Adrenal gland (tissue), 5 donors: ENCODE results near the gene FGG.

Experiments
- CTCF ChIP-seq, 6 experiments: fragments of 450-650 bp in 4 of 6; fragments of 200-600 bp in 2 of 6; sonication (generic) in 1 of 6; IDR thresholded peaks; 1 replicate in 5 of 6; 2 replicates in 1 of 6; pipeline versions ENCODE4 v1.5.1 to v1.8.0; 2016 to 2021; ENCODE audit warnings: antibody characterized with exemption in 6 of 6, mild to moderate bottlenecking in 2 of 6, moderate library complexity in 1 of 6
- POLR2A ChIP-seq, 2 donors: fragments of 450-650 bp; IDR thresholded peaks; one replicate each; pipeline ENCODE4 v1.6.1; 2017; ENCODE audit warnings: antibody characterized with exemption in 2 of 2, mild to moderate bottlenecking in 2 of 2, moderate library complexity in 1 of 2
- donor health status: DM: no; HTN: no; CAD: no.

GRCh38 chr4:154602404-154603020 lies 9.9 kb downstream of the FGG start:
- TF ChIP-seq CTCF (IDR thresholded peaks at IDR 0.05) (no peak), POLR2A (IDR thresholded peaks at IDR 0.05) (no peak)
